A673 (cell line): Measurements from ENCODE around the gene AP3S1. TPM values are rescaled to one million over a fixed set of nuclear protein-coding genes. Genes with fewer than 3 reads are reported as not detected.
"Not testable (repeated sequence)": the region's sequence is repeated elsewhere in the genome, so short reads cannot be mapped to it uniquely, and the experiment has no call there.

Source experiments
- BruUV-seq: library from RNA; stranded (reverse); fragments of 400-500 nt; replicated peaks from 2 replicates; lab custom pipeline; 2021; lab: Mats Ljungman, UMichigan
- CTCF ChIA-PET: fragments of 300-600 bp; sonication (Branson Sonifier 250); formaldehyde crosslinking; loops from one replicate; lab custom pipeline; 2022; ENCODE audit warnings: antibody characterized with exemption; lab: Charles Lee
- POLR2A ChIA-PET: fragments of 300-600 bp; sonication (Branson Sonifier 250); formaldehyde crosslinking; loops from one replicate; lab custom pipeline; 2022; ENCODE audit warnings: antibody characterized with exemption; ENCODE audit not compliant: low non-redundant PET; lab: Charles Lee
- DNase-seq: peaks from one replicate; pipeline ENCODE4 v3.0.0-alpha.2; 2015; ENCODE audit warnings: low spot score
- H3K27ac ChIP-seq: fragments of 200-600 bp; sonication (generic); 2 replicates; pipeline ENCODE4 v1.5.1; 2016; ENCODE audit warnings: mixed run types, low read depth, mild to moderate bottlenecking, mixed read lengths, antibody characterized with exemption, low read length; ENCODE audit not compliant: poor library complexity, severe bottlenecking
- H3K27me3 ChIP-seq: fragments of 200-600 bp; sonication (generic); replicated peaks from 2 replicates; pipeline ENCODE4 v1.6.1; 2017; ENCODE audit warnings: mixed run types, low read depth, mild to moderate bottlenecking, mixed read lengths, antibody characterized with exemption, low read length; ENCODE audit not compliant: insufficient read depth, poor library complexity
- H3K36me3 ChIP-seq: fragments of 200-600 bp; sonication (generic); 2 replicates; pipeline ENCODE4 v1.6.1; 2016; ENCODE audit warnings: mixed run types, mild to moderate bottlenecking, mixed read lengths, antibody characterized with exemption, low read length; ENCODE audit not compliant: insufficient read depth, poor library complexity, severe bottlenecking
- H3K4me1 ChIP-seq: fragments of 200-600 bp; sonication (generic); 2 replicates; pipeline ENCODE4 v1.6.1; 2017; ENCODE audit warnings: mixed run types, mild to moderate bottlenecking, mixed read lengths, antibody characterized with exemption, low read length; ENCODE audit not compliant: insufficient read depth, poor library complexity, severe bottlenecking
- H3K4me3 ChIP-seq: fragments of 200-600 bp; sonication (generic); 2 replicates; pipeline ENCODE4 v1.5.1; 2016; ENCODE audit warnings: low read depth, mixed run types, mild to moderate bottlenecking, mixed read lengths, low read length; ENCODE audit not compliant: poor library complexity, severe bottlenecking
- H3K9me3 ChIP-seq: fragments of 200-600 bp; sonication (generic); 2 replicates; pipeline ENCODE4 v1.6.1; 2016; ENCODE audit warnings: mixed run types, low read depth, mild to moderate bottlenecking, mixed read lengths, antibody characterized with exemption, low read length; ENCODE audit not compliant: poor library complexity, severe bottlenecking
- EZH2 ChIP-seq: fragments of 200-600 bp; sonication (generic); IDR thresholded peaks from 2 replicates; pipeline ENCODE4 v1.6.1; 2017; ENCODE audit warnings: borderline replicate concordance, low read depth, mild to moderate bottlenecking, mixed read lengths, antibody characterized with exemption, low read length; ENCODE audit not compliant: poor library complexity, severe bottlenecking
- intact Hi-C: fragments of 100-400 bp; cut with micrococcal nuclease; formaldehyde crosslinking; loops from one replicate; pipeline ENCODE4 v1.10.0; 2022; ENCODE audit not compliant: unreplicated experiment
- total RNA-seq: library from RNA; stranded (reverse); gene quantifications from 2 replicates; pipeline ENCODE4 v1.2.3, GENCODE V29; 2021
- TF ChIP-seq, protein P1 (sequence below): fragments of 300-800, 200-600 bp; sonication (generic); conservative IDR thresholded peaks from 2 replicates; pipeline ENCODE4 v1.5.1; 2017; ENCODE audit warnings: low read depth, mild to moderate bottlenecking, antibody characterized with exemption, low read length, moderate library complexity, mixed read lengths

The AP3S1 gene
- total RNA-seq, 1 experiment from 2014 or later, result 66.9 TPM

DNA sequence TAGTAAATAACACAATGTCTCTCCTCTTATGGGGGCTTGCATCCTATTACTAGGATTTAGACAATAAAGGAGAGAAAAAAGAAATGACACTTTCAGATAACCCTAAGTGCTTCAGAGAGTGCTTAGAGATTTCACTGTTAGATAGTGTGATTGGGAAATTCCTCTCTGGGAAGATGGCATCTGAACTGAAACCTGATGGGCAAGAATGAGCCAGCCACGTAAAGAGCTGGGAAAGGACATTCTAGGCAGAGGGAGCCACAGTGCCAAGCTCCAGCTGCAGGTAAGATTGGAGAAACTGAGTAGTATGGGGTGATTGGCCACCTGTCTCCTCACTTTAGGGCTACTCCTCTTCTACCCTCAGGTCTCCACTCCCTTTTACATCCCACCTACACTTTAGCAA, 39.8 kb upstream of the AP3S1 start:
- ChIA-PET POLR2A (no interaction called here), CTCF (no interaction called here)
- Histone ChIP-seq H3K36me3 (no peaks in the 10 kb centered on the region), H3K27ac (no peak overlapping the region), H3K4me3 (no peak overlapping the region), H3K9me3 (no peaks in the 10 kb centered on the region), H3K27me3 (no peaks in the 10 kb centered on the region), H3K4me1 (no peaks in the 10 kb centered on the region)
- no TSS peak for BruUV-seq
- TF ChIP-seq, protein P1, sequence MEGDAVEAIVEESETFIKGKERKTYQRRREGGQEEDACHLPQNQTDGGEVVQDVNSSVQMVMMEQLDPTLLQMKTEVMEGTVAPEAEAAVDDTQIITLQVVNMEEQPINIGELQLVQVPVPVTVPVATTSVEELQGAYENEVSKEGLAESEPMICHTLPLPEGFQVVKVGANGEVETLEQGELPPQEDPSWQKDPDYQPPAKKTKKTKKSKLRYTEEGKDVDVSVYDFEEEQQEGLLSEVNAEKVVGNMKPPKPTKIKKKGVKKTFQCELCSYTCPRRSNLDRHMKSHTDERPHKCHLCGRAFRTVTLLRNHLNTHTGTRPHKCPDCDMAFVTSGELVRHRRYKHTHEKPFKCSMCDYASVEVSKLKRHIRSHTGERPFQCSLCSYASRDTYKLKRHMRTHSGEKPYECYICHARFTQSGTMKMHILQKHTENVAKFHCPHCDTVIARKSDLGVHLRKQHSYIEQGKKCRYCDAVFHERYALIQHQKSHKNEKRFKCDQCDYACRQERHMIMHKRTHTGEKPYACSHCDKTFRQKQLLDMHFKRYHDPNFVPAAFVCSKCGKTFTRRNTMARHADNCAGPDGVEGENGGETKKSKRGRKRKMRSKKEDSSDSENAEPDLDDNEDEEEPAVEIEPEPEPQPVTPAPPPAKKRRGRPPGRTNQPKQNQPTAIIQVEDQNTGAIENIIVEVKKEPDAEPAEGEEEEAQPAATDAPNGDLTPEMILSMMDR, result no peak
- no peak for TF ChIP-seq EZH2
- no peak for DNase-seq
- intact Hi-C loops, result no loop called here

DNA sequence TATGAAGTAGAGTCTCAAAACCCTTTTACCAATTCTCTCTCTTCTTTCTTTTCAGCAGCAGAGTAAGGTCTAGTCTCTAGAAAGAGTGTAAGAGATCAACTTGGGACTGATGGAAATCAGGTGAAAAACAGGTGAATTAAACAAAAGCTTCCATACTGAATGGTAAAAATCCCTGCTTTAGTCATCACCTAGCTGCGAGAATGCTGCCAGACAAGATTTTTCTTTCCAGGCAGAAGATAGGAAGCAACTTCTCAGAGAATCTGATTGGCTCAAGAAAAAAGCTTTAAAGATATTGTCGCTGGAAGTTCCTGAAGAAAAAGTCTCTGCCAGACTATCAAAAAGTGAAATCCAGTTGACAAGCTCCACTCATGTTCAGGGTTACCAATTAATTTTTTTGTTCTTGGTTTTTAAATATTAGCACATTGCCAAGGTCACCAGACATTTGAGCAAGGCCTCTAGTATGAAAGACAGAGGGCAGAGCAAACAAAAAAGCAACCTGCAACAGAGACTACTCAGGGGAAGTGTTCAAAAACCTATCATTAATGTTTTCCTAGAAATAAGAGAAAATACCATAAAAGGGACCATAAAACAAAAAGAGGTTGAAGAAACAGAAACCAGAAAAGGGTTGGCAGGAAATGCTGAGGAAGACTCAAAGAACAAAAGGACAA, 34.6 kb upstream of the AP3S1 start:
- Histone ChIP-seq H3K9me3 (no peaks in the 10 kb centered on the region), H3K27ac (no peak overlapping the region), H3K27me3 (peaks cover 2% of the 10 kb centered on the region), H3K36me3 (no peaks in the 10 kb centered on the region), H3K4me1 (no peaks in the 10 kb centered on the region), H3K4me3 (no peak overlapping the region)
- intact Hi-C loops, result no loop called here
- DNase-seq, result no peak
- BruUV-seq, result no TSS peak
- CTCF ChIA-PET, result no interaction called here
- TF ChIP-seq, protein P1, result no peak
- no peak for TF ChIP-seq EZH2
- POLR2A ChIA-PET, result no interaction called here

DNA sequence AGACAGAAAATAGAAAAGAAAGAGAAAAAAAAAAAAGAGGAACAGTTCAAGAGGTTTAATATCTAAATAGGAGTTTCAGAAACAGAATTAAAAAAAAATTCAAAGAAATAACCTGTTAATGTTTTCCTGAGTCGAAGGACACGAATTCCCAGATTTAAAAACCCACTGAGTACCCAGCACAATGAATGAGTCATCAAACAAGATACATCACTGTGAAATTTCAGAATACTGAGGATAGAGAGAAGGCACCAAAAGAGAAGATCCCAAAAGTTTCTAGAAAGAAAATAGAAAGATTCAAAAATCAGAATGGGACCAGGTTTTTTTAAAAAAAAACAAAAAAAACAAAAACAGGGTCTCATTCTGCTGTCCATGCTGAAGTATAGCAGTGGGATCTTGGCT, 34.1 kb upstream of the AP3S1 start:
- Histone ChIP-seq H3K27me3 (peaks cover 7% of the 10 kb centered on the region), H3K9me3 (no peaks in the 10 kb centered on the region), H3K4me3 (no peak overlapping the region), H3K27ac (no peak overlapping the region), H3K36me3 (no peaks in the 10 kb centered on the region), H3K4me1 (no peaks in the 10 kb centered on the region)
- TF ChIP-seq, protein P1, result no peak
- TF ChIP-seq EZH2, result no peak
- no peak for DNase-seq
- intact Hi-C loops, result no loop called here
- ChIA-PET CTCF (no interaction called here), POLR2A (no interaction called here)
- no TSS peak for BruUV-seq

DNA sequence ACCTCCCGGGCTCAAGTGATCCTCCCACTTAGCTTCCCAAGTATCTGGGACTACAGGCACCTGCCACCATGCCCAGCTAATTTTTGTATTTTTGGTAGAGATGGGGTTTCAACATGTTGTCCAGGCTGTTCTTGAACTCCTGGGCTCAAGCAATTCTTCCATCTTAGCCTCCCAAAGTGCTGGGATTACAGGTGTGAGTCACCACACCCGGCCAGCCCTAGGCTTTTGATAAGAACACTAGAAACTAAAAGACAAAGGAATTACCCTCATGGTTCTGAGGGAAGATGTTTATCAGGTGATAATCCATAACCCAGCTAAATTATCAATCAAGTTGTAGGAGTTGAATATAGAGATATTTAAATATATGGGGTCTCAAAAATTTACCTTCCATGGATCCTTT, 33.7 kb upstream of the AP3S1 start:
- CTCF ChIA-PET, BruUV-seq, intact Hi-C loops, POLR2A ChIA-PET, H3K27me3 ChIP-seq, H3K36me3 ChIP-seq, H3K4me1 ChIP-seq, H3K27ac ChIP-seq, H3K9me3 ChIP-seq, H3K4me3 ChIP-seq, DNase-seq: not testable (repeated sequence)
